SK-N-SH treated with all-trans-retinoic acid at 6 μM for 48 hours (cell line): Measurements from ENCODE around the gene GALR1.

Source experiments
- ATAC-seq: fragments of 200-7000 bp; cut with Tn5 transposase; 3 replicates; pipeline ENCODE4 v1.9.1; 2020; ENCODE audit warnings: mild to moderate bottlenecking, moderate library complexity
- ARNTL ChIP-seq: fragments of 450-650 bp; formaldehyde crosslinking; IDR thresholded peaks from 2 replicates; pipeline ENCODE4 v1.5.0; 2020; ENCODE audit warnings: low read depth, mild to moderate bottlenecking, moderate library complexity, borderline replicate concordance
- BACH2 ChIP-seq: fragments of 250-450 bp; sonication (Bioruptor Pico); IDR thresholded peaks from 2 replicates; pipeline ENCODE4 v1.9.0; 2021; ENCODE audit warnings: mild to moderate bottlenecking, borderline replicate concordance
- CSDC2 ChIP-seq: fragments of 250-450 bp; sonication (Bioruptor Pico); IDR thresholded peaks from 2 replicates; pipeline ENCODE4 v1.5.0; 2020; ENCODE audit warnings: mild to moderate bottlenecking, moderate library complexity
- ESRRG ChIP-seq: fragments of 250-450 bp; sonication (Bioruptor Pico); IDR thresholded peaks from 2 replicates; pipeline ENCODE4 v1.6.1; 2021; ENCODE audit warnings: mild to moderate bottlenecking
- GLIS3 ChIP-seq: fragments of 250-450 bp; sonication (Bioruptor Pico); IDR thresholded peaks from 2 replicates; pipeline ENCODE4 v1.5.0; 2020; ENCODE audit warnings: mild to moderate bottlenecking, moderate library complexity
- ISL1 ChIP-seq: fragments of 250-450 bp; sonication (Bioruptor Pico); IDR thresholded peaks from 2 replicates; pipeline ENCODE4 v2.1.2; 2022; ENCODE audit warnings: mild to moderate bottlenecking, moderate library complexity
- OSR1 ChIP-seq: fragments of 250-450 bp; sonication (Bioruptor Pico); IDR thresholded peaks from 2 replicates; pipeline ENCODE4 v1.8.0; 2022; ENCODE audit warnings: moderate library complexity, mild to moderate bottlenecking, inconsistent platforms
- RARB ChIP-seq: fragments of 250-450 bp; sonication (Bioruptor Pico); IDR thresholded peaks from 2 replicates; pipeline ENCODE4 v1.8.0; 2021; ENCODE audit warnings: mild to moderate bottlenecking, moderate library complexity
- SNAI2 ChIP-seq: fragments of 250-450 bp; sonication (Bioruptor Pico); IDR thresholded peaks from 2 replicates; pipeline ENCODE4 v1.5.0; 2020; ENCODE audit warnings: mild to moderate bottlenecking, moderate library complexity
- TCF4 ChIP-seq: fragments of 250-450 bp; sonication (Bioruptor Pico); IDR thresholded peaks from 2 replicates; pipeline ENCODE4 v1.8.0; 2021; ENCODE audit warnings: mild to moderate bottlenecking, moderate library complexity, borderline replicate concordance
- TOX ChIP-seq: fragments of 250-450 bp; sonication (Bioruptor Pico); IDR thresholded peaks from 2 replicates; pipeline ENCODE4 v1.8.0; 2021; ENCODE audit warnings: mild to moderate bottlenecking, moderate library complexity, borderline replicate concordance
- ZC3H10 ChIP-seq: fragments of 250-450 bp; sonication (Bioruptor Pico); IDR thresholded peaks from 2 replicates; pipeline ENCODE4 v1.5.1; 2021; ENCODE audit warnings: mild to moderate bottlenecking, moderate library complexity
- ZFP3 ChIP-seq: fragments of 250-450 bp; sonication (Bioruptor Pico); IDR thresholded peaks from 2 replicates; pipeline ENCODE4 v1.5.0; 2020; ENCODE audit warnings: mild to moderate bottlenecking, moderate library complexity
- ZFP30 ChIP-seq: fragments of 450-650 bp; formaldehyde crosslinking; IDR thresholded peaks from 2 replicates; pipeline ENCODE4 v1.5.0; 2022; ENCODE audit warnings: mild to moderate bottlenecking, moderate library complexity
- ZNF70 ChIP-seq: fragments of 450-650 bp; formaldehyde crosslinking; IDR thresholded peaks from 2 replicates; pipeline ENCODE4 v1.5.0; 2020; ENCODE audit warnings: mild to moderate bottlenecking, moderate library complexity
- ZNF8 ChIP-seq: fragments of 450-650 bp; formaldehyde crosslinking; IDR thresholded peaks from 2 replicates; pipeline ENCODE4 v1.5.0; 2020; ENCODE audit warnings: mild to moderate bottlenecking, moderate library complexity
- TF ChIP-seq, protein P1 (sequence below): fragments of 250-450 bp; sonication (Bioruptor Pico); IDR thresholded peaks from 2 replicates; pipeline ENCODE4 v1.8.0; 2020; ENCODE audit warnings: mild to moderate bottlenecking, moderate library complexity, borderline replicate concordance
- TF ChIP-seq, protein P2 (sequence below): fragments of 250-450 bp; sonication (Bioruptor Pico); IDR thresholded peaks from 2 replicates; pipeline ENCODE4 v1.5.0; 2020; ENCODE audit warnings: mild to moderate bottlenecking, moderate library complexity
- TF ChIP-seq, protein P3 (sequence below): fragments of 250-450 bp; sonication (Bioruptor Pico); IDR thresholded peaks from 2 replicates; pipeline ENCODE4 v1.5.1; 2021; ENCODE audit warnings: mild to moderate bottlenecking, moderate library complexity
- TF ChIP-seq, protein P4 (sequence below): fragments of 250-450 bp; sonication (Bioruptor Pico); IDR thresholded peaks from 2 replicates; pipeline ENCODE4 v1.8.0; 2021; ENCODE audit warnings: low read depth, mild to moderate bottlenecking, moderate library complexity, borderline replicate concordance
- TF ChIP-seq, protein P5 (sequence below): fragments of 250-450 bp; sonication (Bioruptor Pico); IDR thresholded peaks from 2 replicates; pipeline ENCODE4 v1.5.1; 2020; ENCODE audit warnings: low read depth, mild to moderate bottlenecking, moderate library complexity

The GALR1 gene

DNA sequence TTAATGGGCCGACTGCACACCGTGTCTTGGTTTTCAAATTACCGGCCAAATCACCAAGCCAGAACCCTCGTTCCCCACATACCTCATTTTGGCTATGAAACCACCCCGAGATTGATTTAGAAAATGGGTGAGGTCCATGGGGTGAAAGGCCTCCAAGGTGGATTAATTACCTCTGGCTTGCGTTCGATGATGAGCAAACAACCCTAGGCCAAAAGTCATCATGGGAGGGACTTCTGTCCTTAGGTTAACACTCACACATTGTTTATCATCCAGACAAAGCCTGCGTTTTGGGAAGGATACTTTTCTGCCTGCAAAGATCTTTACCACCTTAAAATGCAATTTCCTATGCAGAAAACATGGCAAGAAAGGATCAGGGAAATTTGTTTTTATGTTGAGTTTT lies 48.5 kb downstream of the GALR1 start:
- no peak for ATAC-seq
- TF ChIP-seq CSDC2 (CRISPR knock-in tag) (no peak), TCF4 (CRISPR knock-in tag) (no peak), ESRRG (CRISPR knock-in tag) (no peak), OSR1 (CRISPR knock-in tag) (no peak), ZNF70 (CRISPR knock-in tag) (no peak), ARNTL (no peak), TOX (CRISPR knock-in tag) (no peak)
- TF ChIP-seq, protein P1, sequence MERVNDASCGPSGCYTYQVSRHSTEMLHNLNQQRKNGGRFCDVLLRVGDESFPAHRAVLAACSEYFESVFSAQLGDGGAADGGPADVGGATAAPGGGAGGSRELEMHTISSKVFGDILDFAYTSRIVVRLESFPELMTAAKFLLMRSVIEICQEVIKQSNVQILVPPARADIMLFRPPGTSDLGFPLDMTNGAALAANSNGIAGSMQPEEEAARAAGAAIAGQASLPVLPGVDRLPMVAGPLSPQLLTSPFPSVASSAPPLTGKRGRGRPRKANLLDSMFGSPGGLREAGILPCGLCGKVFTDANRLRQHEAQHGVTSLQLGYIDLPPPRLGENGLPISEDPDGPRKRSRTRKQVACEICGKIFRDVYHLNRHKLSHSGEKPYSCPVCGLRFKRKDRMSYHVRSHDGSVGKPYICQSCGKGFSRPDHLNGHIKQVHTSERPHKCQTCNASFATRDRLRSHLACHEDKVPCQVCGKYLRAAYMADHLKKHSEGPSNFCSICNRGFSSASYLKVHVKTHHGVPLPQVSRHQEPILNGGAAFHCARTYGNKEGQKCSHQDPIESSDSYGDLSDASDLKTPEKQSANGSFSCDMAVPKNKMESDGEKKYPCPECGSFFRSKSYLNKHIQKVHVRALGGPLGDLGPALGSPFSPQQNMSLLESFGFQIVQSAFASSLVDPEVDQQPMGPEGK: no peak
- TF ChIP-seq, protein P2, sequence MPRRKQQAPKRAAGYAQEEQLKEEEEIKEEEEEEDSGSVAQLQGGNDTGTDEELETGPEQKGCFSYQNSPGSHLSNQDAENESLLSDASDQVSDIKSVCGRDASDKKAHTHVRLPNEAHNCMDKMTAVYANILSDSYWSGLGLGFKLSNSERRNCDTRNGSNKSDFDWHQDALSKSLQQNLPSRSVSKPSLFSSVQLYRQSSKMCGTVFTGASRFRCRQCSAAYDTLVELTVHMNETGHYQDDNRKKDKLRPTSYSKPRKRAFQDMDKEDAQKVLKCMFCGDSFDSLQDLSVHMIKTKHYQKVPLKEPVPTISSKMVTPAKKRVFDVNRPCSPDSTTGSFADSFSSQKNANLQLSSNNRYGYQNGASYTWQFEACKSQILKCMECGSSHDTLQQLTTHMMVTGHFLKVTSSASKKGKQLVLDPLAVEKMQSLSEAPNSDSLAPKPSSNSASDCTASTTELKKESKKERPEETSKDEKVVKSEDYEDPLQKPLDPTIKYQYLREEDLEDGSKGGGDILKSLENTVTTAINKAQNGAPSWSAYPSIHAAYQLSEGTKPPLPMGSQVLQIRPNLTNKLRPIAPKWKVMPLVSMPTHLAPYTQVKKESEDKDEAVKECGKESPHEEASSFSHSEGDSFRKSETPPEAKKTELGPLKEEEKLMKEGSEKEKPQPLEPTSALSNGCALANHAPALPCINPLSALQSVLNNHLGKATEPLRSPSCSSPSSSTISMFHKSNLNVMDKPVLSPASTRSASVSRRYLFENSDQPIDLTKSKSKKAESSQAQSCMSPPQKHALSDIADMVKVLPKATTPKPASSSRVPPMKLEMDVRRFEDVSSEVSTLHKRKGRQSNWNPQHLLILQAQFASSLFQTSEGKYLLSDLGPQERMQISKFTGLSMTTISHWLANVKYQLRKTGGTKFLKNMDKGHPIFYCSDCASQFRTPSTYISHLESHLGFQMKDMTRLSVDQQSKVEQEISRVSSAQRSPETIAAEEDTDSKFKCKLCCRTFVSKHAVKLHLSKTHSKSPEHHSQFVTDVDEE (CRISPR knock-in tag): no peak
- TF ChIP-seq, protein P3, sequence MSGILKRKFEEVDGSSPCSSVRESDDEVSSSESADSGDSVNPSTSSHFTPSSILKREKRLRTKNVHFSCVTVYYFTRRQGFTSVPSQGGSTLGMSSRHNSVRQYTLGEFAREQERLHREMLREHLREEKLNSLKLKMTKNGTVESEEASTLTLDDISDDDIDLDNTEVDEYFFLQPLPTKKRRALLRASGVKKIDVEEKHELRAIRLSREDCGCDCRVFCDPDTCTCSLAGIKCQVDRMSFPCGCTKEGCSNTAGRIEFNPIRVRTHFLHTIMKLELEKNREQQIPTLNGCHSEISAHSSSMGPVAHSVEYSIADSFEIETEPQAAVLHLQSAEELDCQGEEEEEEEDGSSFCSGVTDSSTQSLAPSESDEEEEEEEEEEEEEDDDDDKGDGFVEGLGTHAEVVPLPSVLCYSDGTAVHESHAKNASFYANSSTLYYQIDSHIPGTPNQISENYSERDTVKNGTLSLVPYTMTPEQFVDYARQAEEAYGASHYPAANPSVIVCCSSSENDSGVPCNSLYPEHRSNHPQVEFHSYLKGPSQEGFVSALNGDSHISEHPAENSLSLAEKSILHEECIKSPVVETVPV: no peak

DNA sequence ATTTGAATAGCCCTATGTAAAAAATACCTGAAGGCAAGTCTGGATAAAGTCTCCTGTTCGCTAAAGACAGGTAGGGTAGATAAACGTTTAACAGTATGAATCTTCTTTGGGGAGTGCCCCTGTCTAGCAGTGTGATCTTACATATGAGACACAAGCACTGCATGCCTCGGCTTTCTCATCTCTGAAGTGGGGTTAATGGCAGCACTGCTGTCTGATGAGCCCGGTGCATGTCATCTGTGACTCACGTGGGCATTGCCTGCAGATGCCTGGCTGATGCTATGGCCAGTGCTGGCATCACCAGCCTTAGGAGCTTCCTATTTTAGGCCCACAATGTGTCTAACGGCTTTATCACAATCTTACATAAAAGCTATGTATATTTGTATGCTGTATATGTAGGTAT lies 50.1 kb downstream of the GALR1 start:
- no peak for ATAC-seq
- TF ChIP-seq ZC3H10 (CRISPR knock-in tag) (no peak), ISL1 (CRISPR knock-in tag) (no peak), TCF4 (CRISPR knock-in tag) (no peak), ZNF70 (CRISPR knock-in tag) (no peak)

DNA sequence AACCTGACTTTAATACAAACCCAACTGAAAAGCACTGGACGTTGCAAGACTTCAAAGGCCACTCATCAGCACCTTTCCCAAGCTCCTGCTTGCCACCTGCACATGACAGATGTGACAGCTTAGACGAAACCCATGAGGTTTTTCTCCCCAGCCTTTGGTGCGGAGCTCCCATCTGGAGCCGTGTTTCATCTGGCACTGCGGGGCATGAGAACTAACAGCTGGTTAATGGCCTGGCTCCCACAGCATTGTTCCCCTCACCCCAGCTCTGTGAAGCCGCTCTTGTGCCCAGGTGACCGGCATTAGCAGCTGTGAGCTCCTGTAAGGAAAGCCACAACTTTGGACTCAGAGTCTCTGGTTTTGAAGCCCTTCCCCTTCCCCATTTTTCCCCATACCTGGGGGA lies 50.9 kb downstream of the GALR1 start:
- ATAC-seq: no peak
- no peak for TF ChIP-seq OSR1 (CRISPR knock-in tag)
- TF ChIP-seq ZFP3 (CRISPR knock-in tag): no peak
- no peak for TF ChIP-seq GLIS3 (CRISPR knock-in tag)
- TF ChIP-seq ZC3H10 (CRISPR knock-in tag): no peak
- no peak for TF ChIP-seq TCF4 (CRISPR knock-in tag)
- TF ChIP-seq SNAI2: no peak
- TF ChIP-seq CSDC2 (CRISPR knock-in tag): no peak
- no peak for TF ChIP-seq ESRRG (CRISPR knock-in tag)
- TF ChIP-seq ZNF70 (CRISPR knock-in tag): no peak
- TF ChIP-seq, protein P4, sequence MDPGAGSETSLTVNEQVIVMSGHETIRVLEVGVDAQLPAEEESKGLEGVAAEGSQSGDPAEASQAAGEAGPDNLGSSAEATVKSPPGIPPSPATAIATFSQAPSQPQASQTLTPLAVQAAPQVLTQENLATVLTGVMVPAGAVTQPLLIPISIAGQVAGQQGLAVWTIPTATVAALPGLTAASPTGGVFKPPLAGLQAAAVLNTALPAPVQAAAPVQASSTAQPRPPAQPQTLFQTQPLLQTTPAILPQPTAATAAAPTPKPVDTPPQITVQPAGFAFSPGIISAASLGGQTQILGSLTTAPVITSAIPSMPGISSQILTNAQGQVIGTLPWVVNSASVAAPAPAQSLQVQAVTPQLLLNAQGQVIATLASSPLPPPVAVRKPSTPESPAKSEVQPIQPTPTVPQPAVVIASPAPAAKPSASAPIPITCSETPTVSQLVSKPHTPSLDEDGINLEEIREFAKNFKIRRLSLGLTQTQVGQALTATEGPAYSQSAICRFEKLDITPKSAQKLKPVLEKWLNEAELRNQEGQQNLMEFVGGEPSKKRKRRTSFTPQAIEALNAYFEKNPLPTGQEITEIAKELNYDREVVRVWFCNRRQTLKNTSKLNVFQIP: no peak
- TF ChIP-seq, protein P3: no peak
- TF ChIP-seq RARB (CRISPR knock-in tag): no peak
- no peak for TF ChIP-seq ZFP30 (CRISPR knock-in tag)
- TF ChIP-seq, protein P5, sequence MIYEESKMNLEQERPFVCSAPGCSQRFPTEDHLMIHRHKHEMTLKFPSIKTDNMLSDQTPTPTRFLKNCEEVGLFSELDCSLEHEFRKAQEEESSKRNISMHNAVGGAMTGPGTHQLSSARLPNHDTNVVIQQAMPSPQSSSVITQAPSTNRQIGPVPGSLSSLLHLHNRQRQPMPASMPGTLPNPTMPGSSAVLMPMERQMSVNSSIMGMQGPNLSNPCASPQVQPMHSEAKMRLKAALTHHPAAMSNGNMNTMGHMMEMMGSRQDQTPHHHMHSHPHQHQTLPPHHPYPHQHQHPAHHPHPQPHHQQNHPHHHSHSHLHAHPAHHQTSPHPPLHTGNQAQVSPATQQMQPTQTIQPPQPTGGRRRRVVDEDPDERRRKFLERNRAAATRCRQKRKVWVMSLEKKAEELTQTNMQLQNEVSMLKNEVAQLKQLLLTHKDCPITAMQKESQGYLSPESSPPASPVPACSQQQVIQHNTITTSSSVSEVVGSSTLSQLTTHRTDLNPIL (CRISPR knock-in tag): no peak
- TF ChIP-seq ZNF8: no peak
- TF ChIP-seq, protein P1: no peak
- TF ChIP-seq, protein P2 (CRISPR knock-in tag): no peak
- no peak for TF ChIP-seq BACH2 (CRISPR knock-in tag)
